LHCN-M2 (cell line): ENCODE data around the gene CDH1. TPM values are rescaled to one million over a fixed set of nuclear protein-coding genes. Genes with fewer than 3 reads are reported as not detected.
"Not testable (repeated sequence)": the region's sequence is repeated elsewhere in the genome, so short reads cannot be mapped to it uniquely, and the experiment has no call there.

Experiments
- DNase-seq: peaks from one replicate; pipeline ENCODE4 v3.0.0-alpha.2; 2012; ENCODE audit warnings: low read depth
- total RNA-seq: library from RNA; depleted of rRNA; stranded (reverse); fragments of >200 nt; gene quantifications from 2 replicates; pipeline ENCODE4 v1.2.3, GENCODE V29; 2014

CDH1 gene
- total RNA-seq, 1 experiment from 2014 or later: not detected

DNA sequence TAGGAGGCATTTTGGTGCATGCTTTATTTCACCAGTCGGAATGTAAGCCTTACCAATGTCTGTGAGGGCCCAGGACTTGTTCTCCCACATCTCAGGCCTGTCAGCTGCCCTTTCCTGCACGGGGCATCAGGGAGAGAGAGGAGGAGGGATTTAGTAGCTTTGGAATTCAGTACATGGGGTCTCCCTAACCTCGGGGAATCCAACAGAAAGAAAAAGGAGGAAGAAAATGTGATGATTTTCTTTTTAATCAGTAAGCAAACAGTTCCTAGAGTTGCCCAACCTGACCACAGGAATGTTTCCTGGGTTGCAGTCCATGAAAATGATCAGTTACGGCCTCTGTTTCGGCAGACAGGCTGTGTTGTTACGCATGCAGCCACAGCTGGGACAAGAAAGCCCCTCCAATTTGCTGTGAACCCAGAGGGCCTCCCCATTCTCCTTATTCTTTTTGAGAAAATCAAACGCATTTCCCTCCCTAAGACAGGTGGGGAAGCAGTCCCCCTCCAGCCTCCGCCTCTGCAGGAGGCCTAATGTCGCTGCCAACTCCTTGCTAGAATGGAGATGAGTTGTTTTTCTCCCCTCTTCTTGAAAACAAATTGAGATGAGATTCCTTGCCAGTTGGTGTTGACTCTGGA, 53.2 kb downstream of the CDH1 start:
- peak; percentile 79 for DNase-seq

DNA sequence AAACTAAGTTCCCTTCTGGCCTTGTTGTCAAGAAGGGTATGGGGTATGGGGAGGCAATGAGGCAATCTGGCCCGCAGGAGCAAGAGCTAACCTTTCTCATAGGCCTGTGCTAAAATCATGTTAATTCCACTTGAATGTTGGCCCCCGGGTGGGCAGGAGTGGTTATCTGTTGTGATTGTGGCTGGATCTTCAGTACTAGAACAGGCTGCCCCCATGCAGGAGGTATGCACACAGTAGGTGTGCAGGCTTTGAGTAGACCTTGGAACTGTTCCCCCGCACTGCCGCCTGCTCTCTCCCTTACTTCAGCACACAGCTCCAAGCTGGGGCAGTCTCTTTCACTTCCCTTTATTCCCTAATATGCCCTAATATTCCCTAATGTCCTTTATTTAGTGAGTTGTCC, 53.9 kb downstream of the CDH1 start:
- no peak for DNase-seq

DNA sequence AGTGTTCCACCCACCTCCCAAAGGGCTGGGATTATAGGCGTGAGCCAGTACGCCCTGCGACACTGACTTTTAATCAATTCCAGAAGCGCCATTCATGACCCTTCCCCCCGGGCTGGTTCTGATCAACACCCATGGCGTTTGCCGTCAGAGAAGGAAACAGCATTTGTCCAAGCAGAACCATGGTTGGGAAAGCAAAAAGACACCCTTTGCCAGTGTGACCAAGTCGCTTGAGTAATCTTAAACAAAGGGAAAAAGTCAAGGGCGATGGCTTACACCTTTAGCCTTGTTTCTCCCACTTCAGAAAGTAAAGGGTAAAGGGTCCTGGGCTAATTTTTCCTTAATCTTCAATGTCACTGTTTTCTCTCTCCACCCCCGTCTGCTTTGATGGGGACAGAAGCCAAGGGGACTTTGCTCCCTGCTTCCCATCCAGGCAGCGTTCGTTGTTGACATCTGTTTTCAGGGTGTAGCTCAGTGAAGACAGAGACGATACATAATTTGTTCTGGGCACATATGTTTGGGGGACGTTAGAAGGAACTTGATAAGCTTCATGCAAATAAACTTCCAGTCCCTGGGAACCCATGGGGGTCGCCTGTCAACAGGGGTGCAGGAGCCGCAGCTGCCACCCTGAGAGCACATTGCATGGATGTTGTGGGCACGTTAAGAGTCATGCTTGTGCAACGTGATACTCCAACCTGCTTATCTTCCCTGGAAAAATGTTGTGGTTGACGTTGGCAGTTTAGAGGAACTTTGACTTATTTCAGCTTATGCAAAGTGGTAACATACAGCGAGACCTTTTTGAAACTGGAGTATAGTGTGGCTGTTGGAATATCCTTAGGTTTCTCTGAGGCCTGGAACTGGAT, 55.6 kb downstream of the CDH1 start:
- DNase-seq: peak; percentile 67

DNA sequence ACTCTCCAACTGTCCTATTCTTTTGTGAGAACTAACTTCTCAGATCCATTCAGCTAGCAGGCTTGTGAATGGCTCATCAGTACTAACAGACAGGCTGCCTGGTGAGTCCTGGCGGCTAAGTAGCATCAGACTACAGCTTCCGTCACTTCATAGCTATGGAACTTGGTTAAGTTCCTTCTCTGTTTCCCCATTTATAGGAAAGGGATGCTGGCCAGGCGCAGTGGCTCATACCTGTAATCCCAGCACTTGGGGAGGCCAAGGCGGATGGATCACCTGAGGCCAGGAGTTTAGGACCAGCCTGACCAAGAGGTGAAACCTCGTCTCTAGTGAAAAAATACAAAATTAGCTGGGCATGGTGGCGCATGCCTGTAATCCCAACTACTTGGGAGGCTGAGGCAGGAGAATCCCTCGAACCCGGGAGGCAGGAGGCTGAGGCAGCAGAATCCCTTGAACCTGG, 56.3 kb downstream of the CDH1 start:
- DNase-seq: no peak

DNA sequence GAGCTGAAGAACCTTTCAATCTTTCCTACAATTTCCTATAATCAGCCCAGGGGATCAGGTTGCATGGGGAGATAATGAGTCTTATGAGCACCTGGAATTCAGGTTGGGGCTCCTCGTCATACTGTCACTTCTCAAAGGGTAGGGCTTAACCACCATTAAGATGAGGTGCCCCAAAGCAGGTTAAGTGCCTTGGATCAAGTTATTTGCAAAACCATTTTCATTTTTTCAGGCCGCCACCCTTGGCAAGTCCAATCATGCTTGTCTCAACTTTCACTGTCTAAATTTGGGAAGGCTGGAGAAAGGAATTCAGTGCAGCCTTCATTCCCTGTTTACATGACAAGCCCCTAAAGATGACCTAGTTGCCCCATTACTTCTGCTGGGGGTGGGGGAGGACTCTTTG, 61.3 kb downstream of the CDH1 start:
- no peak for DNase-seq

DNA sequence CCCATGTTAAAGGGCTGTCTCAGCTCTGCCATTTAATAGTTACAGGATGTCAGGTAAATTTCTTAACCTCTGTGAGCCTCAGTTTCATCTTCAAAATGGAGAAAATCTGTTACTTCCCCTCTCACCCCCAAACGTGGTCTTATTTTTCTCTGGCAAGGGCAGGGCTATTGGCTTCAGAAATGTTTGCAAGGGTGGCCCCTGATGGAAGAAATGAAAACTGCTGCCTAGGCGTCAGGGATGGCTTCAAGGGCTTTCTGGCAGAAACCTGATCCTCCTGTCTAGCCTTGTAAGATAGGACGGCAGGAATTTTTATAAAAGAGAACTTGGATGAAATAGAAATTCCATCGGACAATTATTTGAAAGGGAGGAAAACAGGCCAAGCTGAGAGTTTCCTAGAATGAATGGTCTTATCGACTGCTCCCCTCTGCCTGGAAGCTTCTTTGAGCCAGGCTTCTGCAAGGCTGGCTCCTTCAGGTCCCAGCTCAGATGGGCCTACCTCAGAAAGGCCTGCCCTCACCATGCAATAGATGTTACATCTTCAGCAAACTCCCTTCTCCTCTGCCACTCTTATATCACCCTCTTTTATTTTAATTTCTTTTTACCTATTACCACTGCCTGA, 63.3 kb downstream of the CDH1 start:
- DNase-seq: peak; percentile 74

DNA sequence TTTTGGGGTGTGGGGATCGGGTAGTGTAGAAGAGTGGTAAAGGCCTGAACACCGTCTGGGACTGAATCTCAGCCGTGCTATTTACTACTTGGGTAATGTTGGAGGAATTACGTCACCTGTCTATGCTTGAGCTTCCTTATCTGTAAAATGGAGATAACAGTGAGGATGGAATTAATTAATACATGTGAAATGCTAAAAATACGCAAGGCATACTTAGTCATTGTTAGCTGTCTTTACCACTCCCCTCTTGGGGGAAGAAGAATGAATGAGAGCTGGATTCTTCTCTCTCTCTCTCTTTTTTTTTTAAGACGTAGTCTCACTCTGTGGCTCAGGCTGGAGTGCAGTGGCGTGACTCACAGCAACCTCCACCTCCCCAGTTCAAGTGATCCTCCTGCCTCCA, 65.1 kb downstream of the CDH1 start:
- DNase-seq: peak; percentile 58

DNA sequence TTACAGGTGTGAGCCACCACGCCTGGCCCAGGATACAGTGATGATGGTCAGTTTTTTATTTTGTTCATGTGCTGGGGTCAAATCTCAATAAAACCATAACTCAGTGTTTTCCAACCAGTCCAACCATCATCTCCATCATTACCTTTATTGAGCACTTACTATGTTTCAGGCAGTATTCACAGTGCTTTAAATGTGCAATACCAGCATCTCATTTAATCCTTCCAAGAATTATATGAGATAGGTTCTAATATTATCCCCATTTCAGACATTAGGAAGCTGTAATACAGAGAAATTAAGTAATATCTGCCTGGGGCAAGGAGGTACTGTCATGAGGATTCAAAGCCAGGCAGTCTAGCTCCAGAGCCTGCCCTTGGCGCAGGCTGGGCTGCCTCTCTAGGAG, 69.3 kb downstream of the CDH1 start:
- DNase-seq: no peak

DNA sequence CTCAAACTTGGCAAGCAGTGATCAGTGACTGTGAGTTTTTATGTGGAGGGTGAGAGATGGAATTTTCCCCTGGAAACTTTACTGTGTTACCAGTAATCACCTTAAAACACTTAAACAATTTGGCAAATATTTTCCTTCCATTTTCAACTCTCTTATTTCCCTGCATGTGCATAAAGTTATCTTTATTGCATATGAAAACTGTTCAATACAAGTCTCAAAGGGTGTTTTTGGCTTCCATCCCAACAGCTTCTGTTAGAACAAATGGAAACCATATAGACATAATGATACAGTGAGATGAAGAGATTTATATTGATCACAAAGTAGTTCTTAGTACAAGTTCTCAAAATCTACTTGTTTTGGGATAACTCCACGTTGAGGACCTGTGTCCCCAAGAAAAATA, 69.9 kb downstream of the CDH1 start:
- no peak for DNase-seq

DNA sequence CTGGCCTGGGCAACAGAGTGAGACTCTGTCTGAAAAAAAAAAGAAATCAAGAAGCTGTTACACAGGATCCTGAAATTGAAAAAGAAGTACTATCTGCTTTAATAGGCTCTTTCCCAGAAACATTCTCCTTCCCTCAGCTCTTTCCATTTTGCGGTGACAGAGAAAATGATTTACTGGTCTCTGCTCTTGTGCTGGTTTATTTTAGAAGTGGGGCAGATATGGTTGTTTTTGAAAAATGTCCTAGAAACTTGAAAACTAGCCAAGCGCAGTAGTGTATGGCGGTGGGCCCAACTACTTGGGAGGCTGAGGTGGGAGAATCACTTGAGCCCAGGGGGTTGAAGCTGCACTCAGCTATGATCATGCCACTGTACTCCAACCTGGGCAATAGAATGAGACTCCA, 77.4 kb downstream of the CDH1 start:
- no peak for DNase-seq

DNA sequence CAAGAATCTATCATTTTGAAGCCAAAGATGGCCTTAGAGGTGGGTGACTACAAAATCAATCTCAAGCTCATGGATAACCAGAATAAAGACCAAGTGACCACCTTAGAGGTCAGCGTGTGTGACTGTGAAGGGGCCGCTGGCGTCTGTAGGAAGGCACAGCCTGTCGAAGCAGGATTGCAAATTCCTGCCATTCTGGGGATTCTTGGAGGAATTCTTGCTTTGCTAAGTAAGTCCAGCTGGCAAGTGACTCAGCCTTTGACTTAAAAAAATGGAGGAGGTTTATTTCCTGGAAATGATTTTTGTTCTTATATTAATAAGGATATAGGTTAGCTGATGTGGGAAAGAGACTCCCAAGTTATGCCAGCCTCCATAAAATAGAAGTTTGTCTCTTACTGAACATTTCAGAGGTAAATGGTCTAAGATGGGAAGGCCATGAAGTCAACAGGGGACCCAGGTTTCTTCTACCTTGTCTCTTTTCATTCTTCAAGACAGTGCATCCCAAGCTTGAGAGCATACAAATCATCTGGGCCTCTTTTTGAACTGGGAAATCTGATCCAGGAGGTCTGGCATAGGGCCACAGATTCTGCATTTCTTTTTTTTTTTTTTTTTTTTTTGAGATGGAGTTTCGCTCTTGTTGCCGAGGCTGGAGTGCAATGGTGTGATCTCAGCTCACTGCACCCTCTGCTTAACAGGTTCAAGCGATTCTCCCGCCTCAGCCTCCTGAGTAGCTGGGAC, 86.5 kb downstream of the CDH1 start:
- DNase-seq: peak; percentile 74

DNA sequence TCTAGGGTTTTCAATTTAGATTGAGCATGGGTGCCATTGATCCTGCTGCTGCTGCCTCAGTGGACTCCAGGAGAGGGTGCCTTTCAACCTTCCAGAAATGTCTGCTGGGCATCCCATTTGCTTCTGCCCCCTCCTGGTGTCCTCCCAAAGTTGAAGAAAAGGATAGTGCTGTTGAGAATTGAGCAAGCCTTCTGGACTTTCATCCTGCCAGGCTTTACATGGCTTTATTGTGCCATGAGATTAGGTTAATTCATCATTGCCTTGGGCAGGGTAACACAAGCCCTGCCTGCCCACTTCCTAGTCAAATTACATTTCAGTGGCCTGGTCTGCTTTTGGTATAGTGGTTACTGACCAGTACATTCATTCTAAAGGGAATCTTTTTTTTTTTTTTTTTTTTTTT, 88.3 kb downstream of the CDH1 start:
- DNase-seq: no peak

DNA sequence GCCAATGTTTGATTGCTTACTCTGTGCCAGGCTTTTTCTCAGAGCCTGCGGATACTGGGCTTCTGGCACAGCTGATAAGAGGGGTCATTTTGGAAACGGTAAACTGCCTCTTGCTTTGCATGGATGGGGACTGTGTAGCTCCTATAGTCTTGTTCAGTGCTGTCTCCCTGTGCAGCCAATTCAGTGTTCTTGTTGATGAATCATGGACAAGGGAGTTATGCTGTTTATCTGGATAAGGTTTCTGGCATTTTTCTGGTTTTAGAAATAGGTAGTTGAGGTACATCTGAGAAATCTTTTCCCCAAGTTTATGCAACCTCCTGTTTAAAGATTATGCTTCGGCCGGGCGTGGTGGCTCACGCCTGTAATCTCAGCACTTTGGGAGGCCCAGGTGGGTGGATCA, 89.6 kb downstream of the CDH1 start:
- no peak for DNase-seq

DNA sequence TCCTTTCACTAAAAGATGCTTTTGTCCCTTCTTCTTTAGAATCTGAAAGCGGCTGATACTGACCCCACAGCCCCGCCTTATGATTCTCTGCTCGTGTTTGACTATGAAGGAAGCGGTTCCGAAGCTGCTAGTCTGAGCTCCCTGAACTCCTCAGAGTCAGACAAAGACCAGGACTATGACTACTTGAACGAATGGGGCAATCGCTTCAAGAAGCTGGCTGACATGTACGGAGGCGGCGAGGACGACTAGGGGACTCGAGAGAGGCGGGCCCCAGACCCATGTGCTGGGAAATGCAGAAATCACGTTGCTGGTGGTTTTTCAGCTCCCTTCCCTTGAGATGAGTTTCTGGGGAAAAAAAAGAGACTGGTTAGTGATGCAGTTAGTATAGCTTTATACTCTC, 96.2 kb downstream of the CDH1 start:
- no peak for DNase-seq

DNA sequence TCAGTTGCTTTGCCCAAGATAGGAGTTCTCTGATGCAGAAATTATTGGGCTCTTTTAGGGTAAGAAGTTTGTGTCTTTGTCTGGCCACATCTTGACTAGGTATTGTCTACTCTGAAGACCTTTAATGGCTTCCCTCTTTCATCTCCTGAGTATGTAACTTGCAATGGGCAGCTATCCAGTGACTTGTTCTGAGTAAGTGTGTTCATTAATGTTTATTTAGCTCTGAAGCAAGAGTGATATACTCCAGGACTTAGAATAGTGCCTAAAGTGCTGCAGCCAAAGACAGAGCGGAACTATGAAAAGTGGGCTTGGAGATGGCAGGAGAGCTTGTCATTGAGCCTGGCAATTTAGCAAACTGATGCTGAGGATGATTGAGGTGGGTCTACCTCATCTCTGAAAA, 97.5 kb downstream of the CDH1 start:
- DNase-seq: no peak

DNA sequence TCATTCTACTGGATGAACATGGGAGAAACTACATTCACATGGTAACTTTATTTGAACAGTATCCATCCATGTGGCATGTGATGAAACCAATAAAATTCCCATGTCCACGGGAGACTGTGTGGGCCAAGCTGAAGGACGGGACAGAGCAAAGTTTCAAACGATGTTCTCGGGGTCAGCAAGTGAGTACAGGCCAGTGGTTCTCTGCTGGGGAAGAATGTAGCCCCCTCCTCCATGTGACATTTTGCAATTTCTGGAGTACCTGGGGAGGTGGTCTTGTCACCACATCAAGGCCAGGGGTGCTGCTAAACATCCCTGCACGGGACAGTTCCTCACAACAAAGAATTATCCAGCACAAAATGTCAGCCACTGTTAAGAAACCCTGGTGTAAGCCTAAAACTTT, 98.9 kb downstream of the CDH1 start:
- no peak for DNase-seq

DNA sequence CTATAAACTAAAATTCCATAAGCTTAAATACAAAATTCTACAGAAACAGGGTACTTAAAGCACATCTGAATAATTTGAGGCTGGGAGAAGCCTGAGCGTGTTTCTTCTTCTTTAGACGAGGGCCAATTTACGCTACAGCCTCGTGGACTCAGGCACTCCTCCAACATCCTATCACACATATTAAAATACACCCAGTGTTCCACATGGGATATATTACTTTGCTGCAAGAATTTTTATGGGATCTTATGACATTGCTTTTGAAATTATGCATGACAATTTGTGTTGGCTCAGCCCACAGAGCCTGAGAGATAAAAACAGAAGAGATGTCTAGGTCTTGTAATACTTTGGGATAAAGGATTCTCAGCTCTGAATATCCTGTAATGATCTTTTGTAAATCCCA, 102.7 kb downstream of the CDH1 start:
- no peak for DNase-seq

DNA sequence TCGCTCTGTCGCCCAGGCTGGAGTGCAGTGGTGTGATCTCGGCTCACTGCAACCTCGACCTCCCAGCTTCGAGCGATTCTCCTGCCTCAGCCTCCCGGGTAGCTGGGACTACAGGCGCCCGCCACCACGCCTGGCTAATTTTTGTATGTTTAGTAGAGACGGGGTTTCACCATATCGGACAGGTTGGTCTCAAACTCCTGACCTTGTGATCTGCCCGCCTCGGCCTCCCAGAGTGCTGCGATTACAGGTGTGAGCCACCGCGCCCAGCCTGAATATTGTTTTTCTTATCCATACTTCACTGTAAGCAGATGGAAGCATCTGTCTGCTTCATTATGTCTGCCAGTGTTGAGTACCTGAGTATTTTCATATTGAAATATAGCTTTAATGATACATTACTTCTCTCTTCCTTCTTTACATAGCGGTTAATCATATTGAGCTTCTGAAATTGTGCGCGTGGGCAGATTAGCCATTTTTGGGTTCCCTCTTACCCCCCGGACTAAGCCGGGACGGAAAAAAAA, 105.9 kb downstream of the CDH1 start:
- not testable (repeated sequence) for DNase-seq

DNA sequence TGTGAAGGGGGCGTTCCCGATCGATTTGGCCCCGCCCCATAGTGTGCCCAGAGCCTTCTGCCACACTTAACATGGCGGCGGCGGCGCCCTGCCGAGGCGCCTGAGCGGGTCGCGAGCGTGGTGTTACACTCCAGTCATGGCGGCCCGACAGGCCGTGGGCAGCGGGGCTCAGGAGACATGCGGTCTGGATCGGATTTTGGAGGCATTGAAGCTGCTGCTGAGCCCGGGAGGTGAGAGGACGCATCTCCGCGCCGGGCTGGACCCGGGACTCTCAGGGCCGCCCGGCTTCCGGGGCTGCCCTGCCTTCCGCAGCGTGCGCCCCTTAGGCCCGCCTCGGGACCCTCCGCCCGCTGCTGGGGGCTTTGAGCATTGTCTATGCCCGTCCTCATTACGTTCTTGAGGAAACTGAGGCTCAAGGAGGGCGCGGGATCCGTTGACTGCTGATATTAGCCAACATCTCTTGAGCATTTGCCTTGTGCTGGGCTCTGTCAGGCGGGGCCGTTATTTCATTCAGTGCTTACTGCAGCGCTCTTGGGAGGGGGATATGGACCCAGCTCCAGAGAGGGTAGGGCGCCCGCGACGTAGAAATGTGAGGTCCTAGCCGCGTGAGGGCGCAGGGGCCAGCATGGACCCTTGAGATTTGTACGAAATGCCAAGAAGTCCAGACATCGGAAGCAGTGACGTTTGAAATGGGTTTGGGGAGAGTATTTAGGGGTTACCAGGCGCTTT, 106.6 kb downstream of the CDH1 start, which contains the start of gene TANGO6:
TSS of gene TANGO6 (plus strand) at position 50 of the 729 bp plus-strand sequence. CDS start at position 137, 87 bp downstream.
- DNase-seq: peak; percentile 79

DNA sequence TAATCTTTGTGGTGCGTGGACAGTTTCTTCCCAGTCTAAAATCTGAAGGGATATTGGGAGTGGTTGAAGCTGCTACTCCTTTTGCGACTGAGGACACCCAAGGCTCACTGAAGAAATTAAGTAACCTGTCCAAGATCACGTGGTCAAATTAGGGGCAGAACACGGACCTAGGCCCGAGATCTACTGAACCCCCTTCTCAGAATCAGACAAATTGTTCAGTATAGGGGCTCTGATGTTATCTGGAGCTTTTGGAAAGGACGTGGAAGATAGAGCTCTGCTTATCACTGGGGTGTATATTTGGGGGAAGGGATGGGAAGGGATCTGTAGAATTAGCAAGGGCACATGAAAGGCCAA, 107.1 kb downstream of the CDH1 start:
- no peak for DNase-seq

DNA sequence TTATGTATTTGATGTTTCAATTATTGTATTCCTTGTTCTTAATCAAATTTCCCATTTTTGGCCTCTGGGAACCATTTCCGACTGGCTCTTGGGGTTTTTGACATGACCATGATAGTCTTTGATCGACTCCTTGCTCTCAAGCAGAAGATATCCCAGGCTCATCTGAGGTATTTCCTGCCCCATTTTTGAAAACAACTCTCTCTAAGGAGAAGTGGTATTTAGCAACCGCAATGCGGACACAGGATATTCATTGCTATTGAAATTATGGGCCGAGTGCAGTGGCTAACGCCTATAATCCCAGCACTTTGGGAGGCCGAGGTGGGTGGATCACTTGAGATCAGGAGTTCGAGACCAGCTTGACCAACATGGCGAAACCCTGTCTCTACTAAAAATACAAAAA, 111.7 kb downstream of the CDH1 start:
- no peak for DNase-seq
